ENCODE results near the gene RAB3A. TPM values are rescaled to one million over a fixed set of nuclear protein-coding genes. Genes with fewer than 3 reads are reported as not detected.

Gene RAB3A
- total and polyA plus RNA-seq, 7 experiments from 2014 or later = 1.9 to 16.7 (median 7.5) TPM

- no peaks in the 10 kb centered on the region for H3K9me3 ChIP-seq (ENCODE audit: control insufficient read depth in 2 of 3, low read length in 3 of 3)
- DNase-seq = no peak
- ChIA-PET CTCF (no interaction called here), POLR2A (no interaction called here)
- no peaks in the 10 kb centered on the region for H3K9me3 Mint-ChIP-seq
- peak overlapping the region in 3 of 9 donors; percentile 2 to 71 (median 59) for H3K27ac Mint-ChIP-seq
- H3K36me3 Mint-ChIP-seq = peaks cover 6 to 24% (median 11%) of the 10 kb centered on the region in 5 donors
- peaks cover 6 to 15% (median 8%) of the 10 kb centered on the region in 7 donors for H3K4me1 Mint-ChIP-seq
- ATAC-seq = no peak
- H3K36me3 ChIP-seq (ENCODE audit: control insufficient read depth in 2 of 3, insufficient read depth in 3 of 3, low read length in 3 of 3) = peaks cover 4 to 68% (median 24%) of the 10 kb centered on the region in 3 experiments
- H3K27ac ChIP-seq (ENCODE audit: low read depth, low read length) = no peak overlapping the region
- H3K4me1 ChIP-seq (ENCODE audit: control insufficient read depth in 2 of 2, insufficient read depth in 2 of 2, low read length in 2 of 2) = peaks cover 6 to 10% of the 10 kb centered on the region in 2 donors
- no peak overlapping the region for H3K4me3 ChIP-seq (ENCODE audit: low read length)
- H3K4me3 Mint-ChIP-seq = no peak overlapping the region
- H3K27me3 ChIP-seq (ENCODE audit: control insufficient read depth in 2 of 2, insufficient read depth in 2 of 2, low read length in 2 of 2) = no peaks in the 10 kb centered on the region
- intact Hi-C loops (cut with micrococcal nuclease) = no loop called here
- H3K27me3 Mint-ChIP-seq = no peaks in the 10 kb centered on the region
These were observed 56.4 kb downstream of the RAB3A start for GRCh38 chr19:18147396-18147795.

Other genes with a start within 250 kb of the RAB3A start
- gene KCNN1, start 236.9 kb downstream of the RAB3A start, total RNA-seq = under 1 TPM in 1 of 5 experiments, not detected in 4; 0.05 TPM
- gene KCNN1, start 236.9 kb downstream of the RAB3A start, polyA plus RNA-seq = not detected
- 100 to 1,000 TPM in 4 of 5 experiments, 10 to 100 TPM in 1; 77.2 to 237 (median 152) TPM for gene ARRDC2, start 195.9 kb downstream of the RAB3A start, total RNA-seq
- 10 to 100 TPM; 31.8 to 60.1 TPM for gene ARRDC2, start 195.9 kb downstream of the RAB3A start, polyA plus RNA-seq
- gene IL12RB1, start 117.1 kb downstream of the RAB3A start, total RNA-seq = 100 to 1,000 TPM in 1 of 5 experiments, 10 to 100 TPM in 4; 17.7 to 110 (median 25.0) TPM
- gene IL12RB1, start 117.1 kb downstream of the RAB3A start, polyA plus RNA-seq = 10 to 100 TPM; 17.6 to 24.1 TPM
- 10 to 100 TPM; 36.0 to 58.7 (median 50.6) TPM for gene MAST3, start 106.3 kb downstream of the RAB3A start, total RNA-seq
- 10 to 100 TPM; 10.2 to 20.3 TPM for gene MAST3, start 106.3 kb downstream of the RAB3A start, polyA plus RNA-seq
- 10 to 100 TPM; 12.3 to 24.6 (median 16.4) TPM for gene PIK3R2, start 50.9 kb downstream of the RAB3A start, total RNA-seq
- gene PIK3R2, start 50.9 kb downstream of the RAB3A start, polyA plus RNA-seq = 1 to 10 TPM; 2.2 to 5.1 TPM
- 100 to 1,000 TPM in 2 of 5 experiments, 10 to 100 TPM in 3; 51.3 to 514 (median 59.5) TPM for gene IFI30, start 30.2 kb downstream of the RAB3A start, total RNA-seq
- 1 to 10 TPM; 6.7 to 7.6 TPM for gene IFI30, start 30.2 kb downstream of the RAB3A start, polyA plus RNA-seq
- 1 to 10 TPM; 4.8 to 9.4 (median 6.7) TPM for gene MPV17L2, start 10.8 kb downstream of the RAB3A start, total RNA-seq
- gene MPV17L2, start 10.8 kb downstream of the RAB3A start, polyA plus RNA-seq = 10 to 100 TPM in 1 of 2 donors, 1 to 10 TPM in 1; 7.0 to 15.5 TPM
- not detected for gene PDE4C, start 22.4 kb upstream of the RAB3A start, total RNA-seq
- gene PDE4C, start 22.4 kb upstream of the RAB3A start, polyA plus RNA-seq = not detected
- gene IQCN, start 70.4 kb upstream of the RAB3A start, total RNA-seq = 10 to 100 TPM in 2 of 5 experiments, 1 to 10 TPM in 3; 4.7 to 28.3 (median 9.1) TPM
- gene IQCN, start 70.4 kb upstream of the RAB3A start, polyA plus RNA-seq = under 1 TPM; 0.19 to 0.24 TPM
- gene JUND, start 77.6 kb upstream of the RAB3A start, total RNA-seq = 1,000 to 10,000 TPM in 2 of 5 experiments, 100 to 1,000 TPM in 3; 196 to 1,360 (median 279) TPM
- gene JUND, start 77.6 kb upstream of the RAB3A start, polyA plus RNA-seq = 10 to 100 TPM; 29.0 to 67.3 TPM
- gene LSM4, start 119.0 kb upstream of the RAB3A start, total RNA-seq = 100 to 1,000 TPM in 1 of 5 experiments, 10 to 100 TPM in 4; 45.3 to 131 (median 56.2) TPM
- gene LSM4, start 119.0 kb upstream of the RAB3A start, polyA plus RNA-seq = 100 to 1,000 TPM; 123 to 163 TPM
- gene PGPEP1, start 136.6 kb upstream of the RAB3A start, total RNA-seq = 10 to 100 TPM; 26.6 to 57.1 (median 43.8) TPM
- 10 to 100 TPM in 1 of 2 donors, 1 to 10 TPM in 1; 9.4 to 11.1 TPM for gene PGPEP1, start 136.6 kb upstream of the RAB3A start, polyA plus RNA-seq
- gene GDF15, start 182.1 kb upstream of the RAB3A start, total RNA-seq = under 1 TPM in 4 of 5 experiments, not detected in 1; 0.32 to 0.73 (median 0.58) TPM
- not detected for gene GDF15, start 182.1 kb upstream of the RAB3A start, polyA plus RNA-seq
- gene LRRC25, start 193.6 kb upstream of the RAB3A start, total RNA-seq = 10 to 100 TPM in 1 of 5 experiments, 1 to 10 TPM in 2, under 1 TPM in 2; 0.15 to 68.6 (median 1.2) TPM
- gene LRRC25, start 193.6 kb upstream of the RAB3A start, polyA plus RNA-seq = under 1 TPM; 0.20 to 0.44 TPM
- gene SSBP4, start 215.4 kb upstream of the RAB3A start, total RNA-seq = 100 to 1,000 TPM in 1 of 5 experiments, 10 to 100 TPM in 4; 27.0 to 185 (median 40.7) TPM
- 10 to 100 TPM; 33.5 to 42.8 TPM for gene SSBP4, start 215.4 kb upstream of the RAB3A start, polyA plus RNA-seq
- gene ISYNA1, start 234.1 kb upstream of the RAB3A start, total RNA-seq = 10 to 100 TPM in 4 of 5 experiments, 1 to 10 TPM in 1; 9.5 to 42.5 (median 42.0) TPM
- gene ISYNA1, start 234.1 kb upstream of the RAB3A start, polyA plus RNA-seq = 10 to 100 TPM; 21.9 to 29.0 TPM

Measured in naive thymus-derived CD4-positive, alpha-beta T cell (primary cell).